ENCODE measurements around the gene CST8. TPM values are rescaled to one million over a fixed set of nuclear protein-coding genes. Genes with fewer than 3 reads are reported as not detected.

Gene CST8
- total RNA-seq, 2 experiments from 2014 or later = not detected

DNA sequence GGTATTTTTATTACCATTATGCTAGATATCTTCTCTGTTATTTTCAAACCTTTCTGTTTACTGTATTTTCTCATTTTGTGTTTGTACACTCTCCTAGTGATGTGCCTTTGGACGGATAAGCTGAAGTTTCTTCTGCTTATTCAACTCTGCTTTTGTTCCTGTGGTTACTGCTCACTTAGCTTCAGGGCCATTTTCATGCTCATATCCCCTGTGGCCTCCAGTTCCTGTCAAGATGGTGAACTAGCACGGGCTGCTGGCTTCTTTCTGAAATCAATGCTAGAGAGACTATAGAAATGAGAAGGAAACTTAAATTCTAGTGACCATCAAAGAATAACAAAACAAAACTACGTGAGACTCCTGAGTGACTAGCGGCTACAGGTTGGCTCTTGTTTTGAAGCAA lies 6.8 kb upstream of the CST8 start:
- CTCF ChIA-PET = interaction anchor here (0.8 kb wide), 1 partner anchor 42 kb away, joined by 4 read pairs; no protein-coding TSS in a partner anchor
- H3K36me3 Mint-ChIP-seq (ENCODE audit: low read depth) = no peaks in the 10 kb centered on the region
- no peaks in the 10 kb centered on the region for H3K9me3 Mint-ChIP-seq
- no peak overlapping the region for H3K4me3 Mint-ChIP-seq
- TF ChIP-seq, protein P1, sequence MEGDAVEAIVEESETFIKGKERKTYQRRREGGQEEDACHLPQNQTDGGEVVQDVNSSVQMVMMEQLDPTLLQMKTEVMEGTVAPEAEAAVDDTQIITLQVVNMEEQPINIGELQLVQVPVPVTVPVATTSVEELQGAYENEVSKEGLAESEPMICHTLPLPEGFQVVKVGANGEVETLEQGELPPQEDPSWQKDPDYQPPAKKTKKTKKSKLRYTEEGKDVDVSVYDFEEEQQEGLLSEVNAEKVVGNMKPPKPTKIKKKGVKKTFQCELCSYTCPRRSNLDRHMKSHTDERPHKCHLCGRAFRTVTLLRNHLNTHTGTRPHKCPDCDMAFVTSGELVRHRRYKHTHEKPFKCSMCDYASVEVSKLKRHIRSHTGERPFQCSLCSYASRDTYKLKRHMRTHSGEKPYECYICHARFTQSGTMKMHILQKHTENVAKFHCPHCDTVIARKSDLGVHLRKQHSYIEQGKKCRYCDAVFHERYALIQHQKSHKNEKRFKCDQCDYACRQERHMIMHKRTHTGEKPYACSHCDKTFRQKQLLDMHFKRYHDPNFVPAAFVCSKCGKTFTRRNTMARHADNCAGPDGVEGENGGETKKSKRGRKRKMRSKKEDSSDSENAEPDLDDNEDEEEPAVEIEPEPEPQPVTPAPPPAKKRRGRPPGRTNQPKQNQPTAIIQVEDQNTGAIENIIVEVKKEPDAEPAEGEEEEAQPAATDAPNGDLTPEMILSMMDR (IDR thresholded peaks at IDR 0.05) = no peak
- H3K4me1 Mint-ChIP-seq (ENCODE audit: low read depth) = no peaks in the 10 kb centered on the region
- intact Hi-C loops (cut with micrococcal nuclease) = no loop called here
- DNase-seq (no peak), ATAC-seq (no peak)
- H3K27me3 Mint-ChIP-seq = no peaks in the 10 kb centered on the region
- POLR2A ChIA-PET = no interaction called here
- H3K27ac Mint-ChIP-seq = no peak overlapping the region

DNA sequence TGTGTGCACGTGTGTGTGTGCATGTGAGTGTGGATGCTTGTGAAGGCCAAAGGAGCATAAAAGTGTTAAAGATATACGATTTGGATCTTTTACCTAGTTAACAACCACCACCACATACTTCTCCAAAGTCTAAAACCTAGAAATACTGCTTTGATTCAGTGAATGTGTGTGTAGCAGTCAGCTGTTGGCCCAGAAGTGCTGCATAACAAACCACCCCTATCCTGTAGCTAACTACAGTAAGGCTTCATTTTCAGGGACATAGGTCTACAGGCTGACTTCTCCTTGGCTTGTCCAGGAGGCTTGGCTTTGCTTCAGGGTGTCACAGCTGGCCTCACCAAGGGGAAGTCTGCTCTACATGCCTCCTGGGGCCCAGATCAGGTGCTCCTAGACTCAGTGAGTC lies 2.4 kb upstream of the CST8 start:
- intact Hi-C loops (cut with micrococcal nuclease) = no loop called here
- H3K9me3 Mint-ChIP-seq = no peaks in the 10 kb centered on the region
- DNase-seq = no peak
- no peak overlapping the region for H3K4me3 Mint-ChIP-seq
- no peaks in the 10 kb centered on the region for H3K36me3 Mint-ChIP-seq (ENCODE audit: low read depth)
- POLR2A ChIA-PET = no interaction called here
- H3K27me3 Mint-ChIP-seq = no peaks in the 10 kb centered on the region
- ATAC-seq = no peak
- TF ChIP-seq, protein P1 (IDR thresholded peaks at IDR 0.05) = no peak
- H3K4me1 Mint-ChIP-seq (ENCODE audit: low read depth) = peaks cover 10% of the 10 kb centered on the region
- CTCF ChIA-PET = interaction anchor here (2.2 kb wide), 1 partner anchor 47 kb away, joined by 5 read pairs; no protein-coding TSS in a partner anchor
- no peak overlapping the region for H3K27ac Mint-ChIP-seq

DNA sequence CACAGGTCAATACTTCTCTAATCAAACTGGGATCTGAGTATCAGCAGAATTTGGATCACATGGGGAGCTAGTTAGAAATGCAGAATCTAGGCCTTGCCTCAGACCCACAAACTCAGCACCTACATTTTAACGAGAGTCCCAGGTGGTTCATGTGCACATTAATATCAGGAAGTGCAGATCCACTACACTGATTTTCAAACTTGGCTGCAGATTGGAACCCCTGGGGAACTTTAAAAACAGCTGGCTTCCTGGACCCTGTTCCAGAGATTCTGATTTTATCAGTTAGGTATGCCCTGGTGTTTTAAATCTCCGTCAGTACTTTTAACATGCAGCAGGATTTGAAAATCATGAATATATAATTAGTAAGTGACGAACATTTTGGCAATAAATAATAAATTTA lies 1.9 kb upstream of the CST8 start:
- peaks cover 10% of the 10 kb centered on the region for H3K4me1 Mint-ChIP-seq (ENCODE audit: low read depth)
- no peaks in the 10 kb centered on the region for H3K27me3 Mint-ChIP-seq
- CTCF ChIA-PET = interaction anchor here (2.2 kb wide), 1 partner anchor 47 kb away, joined by 5 read pairs; no protein-coding TSS in a partner anchor
- no peak for DNase-seq
- no peak for ATAC-seq
- H3K4me3 Mint-ChIP-seq = no peak overlapping the region
- intact Hi-C loops (cut with micrococcal nuclease) = no loop called here
- no peak overlapping the region for H3K27ac Mint-ChIP-seq
- TF ChIP-seq, protein P1 (IDR thresholded peaks at IDR 0.05) = no peak
- no peaks in the 10 kb centered on the region for H3K9me3 Mint-ChIP-seq
- POLR2A ChIA-PET = no interaction called here
- no peaks in the 10 kb centered on the region for H3K36me3 Mint-ChIP-seq (ENCODE audit: low read depth)

DNA sequence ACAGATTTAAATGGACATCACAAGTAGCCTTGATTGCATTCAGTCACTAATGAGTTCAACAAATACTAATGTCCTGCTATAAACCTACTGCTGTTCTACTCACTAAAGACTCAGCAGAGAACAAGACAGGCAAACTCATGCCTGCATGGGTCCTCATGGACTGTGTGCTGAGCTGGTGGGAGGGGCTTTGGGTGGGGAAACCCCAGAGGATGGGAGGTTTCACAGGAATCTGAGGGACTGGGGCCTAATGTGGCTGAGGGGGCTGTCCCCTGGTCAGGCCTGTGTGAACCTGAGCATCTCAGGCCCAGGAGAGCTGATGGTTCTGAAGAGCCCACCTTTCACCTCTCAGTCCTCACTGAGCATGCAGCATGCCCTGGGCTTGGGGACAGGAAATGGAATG lies 1.4 kb downstream of the CST8 start:
- H3K9me3 Mint-ChIP-seq = peaks cover 10% of the 10 kb centered on the region
- POLR2A ChIA-PET = no interaction called here
- CTCF ChIA-PET = interaction anchor here (1.3 kb wide), 1 partner anchor 115 kb away, joined by 3 read pairs; no protein-coding TSS in a partner anchor

DNA sequence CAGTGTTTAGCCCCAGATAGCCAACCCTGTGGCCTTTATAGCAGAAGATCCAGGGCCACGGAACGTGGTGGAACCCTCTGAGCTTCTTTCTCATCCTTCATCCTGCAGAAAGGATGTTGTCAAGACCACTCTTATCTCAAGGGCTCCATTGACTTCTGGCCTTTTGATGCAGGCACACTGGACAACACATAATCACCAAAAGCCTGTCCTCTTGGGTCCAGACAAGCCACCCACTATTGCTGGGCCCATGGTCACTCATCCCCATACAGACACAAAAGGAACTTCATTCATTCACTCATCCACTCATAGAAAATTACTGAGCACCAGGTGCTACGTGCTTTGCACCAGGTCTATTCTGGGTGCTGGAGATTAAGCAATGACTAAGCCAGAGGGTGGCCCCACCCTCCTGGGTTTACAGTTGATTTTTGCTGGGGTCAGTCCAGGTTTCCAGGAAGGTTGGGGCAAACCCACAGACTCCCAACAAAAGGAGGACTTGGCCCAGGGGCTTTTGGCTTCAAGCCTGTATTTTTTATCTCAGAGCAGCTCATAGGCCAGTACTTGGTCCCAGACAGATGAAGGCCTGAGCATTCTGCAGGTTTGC lies 2.4 kb downstream of the CST8 start:
- Mint-ChIP-seq H3K4me3 (no peak overlapping the region), H3K27ac (no peak overlapping the region), H3K27me3 (peaks cover 1% of the 10 kb centered on the region), H3K9me3 (peaks cover 15% of the 10 kb centered on the region), H3K36me3 (ENCODE audit: low read depth) (peaks cover 6% of the 10 kb centered on the region), H3K4me1 (ENCODE audit: low read depth) (peaks cover 20% of the 10 kb centered on the region)
- TF ChIP-seq, protein P1 (IDR thresholded peaks at IDR 0.05) = no peak
- no peak for DNase-seq
- ATAC-seq = no peak
- intact Hi-C loops (cut with micrococcal nuclease) = no loop called here
- ChIA-PET POLR2A (no interaction called here), CTCF (interaction anchor here (1.3 kb wide), 1 partner anchor 114 kb away, joined by 3 read pairs; no protein-coding TSS in a partner anchor)

More for the DNA sequence above, 1.4 kb downstream of the CST8 start:
- ATAC-seq = peak; percentile 96
- peaks cover 6% of the 10 kb centered on the region for H3K36me3 Mint-ChIP-seq (ENCODE audit: low read depth)
- no peak overlapping the region for H3K27ac Mint-ChIP-seq
- H3K4me1 Mint-ChIP-seq (ENCODE audit: low read depth) = peaks cover 14% of the 10 kb centered on the region
- H3K4me3 Mint-ChIP-seq = no peak overlapping the region
- TF ChIP-seq, protein P1 (IDR thresholded peaks at IDR 0.05) = no peak
- peak; percentile 64 for DNase-seq
- H3K27me3 Mint-ChIP-seq = no peaks in the 10 kb centered on the region
- intact Hi-C loops (cut with micrococcal nuclease) = no loop called here

Measured in activated CD8-positive, alpha-beta T cell treated with anti-CD3 and anti-CD28 coated beads for 36 hours (primary cell).